Tibial nerve (tissue), 4 donors: ENCODE measurements around the gene SLC4A7.

Experiments used
- EP300 ChIP-seq, 2 donors: sonication (generic); formaldehyde crosslinking; IDR thresholded peaks; one replicate each; pipeline ENCODE4 v1.6.1; 2017; ENCODE audit warnings: antibody characterized with exemption in 2 of 2, mild to moderate bottlenecking in 1 of 2
- POLR2A ChIP-seq, 2 donors: fragments of 450-650 bp; IDR thresholded peaks; one replicate each; pipeline ENCODE4 v1.6.1; 2017; ENCODE audit warnings: antibody characterized with exemption in 2 of 2, mild to moderate bottlenecking in 2 of 2, moderate library complexity in 2 of 2
- TF ChIP-seq, protein P1 (sequence below), 5 experiments: fragments of 200-600 bp in 3 of 5; fragments of 450-650 bp in 2 of 5; sonication (generic) in 3 of 5; IDR thresholded peaks; one replicate each; pipeline ENCODE4 v1.5.1; 2016 to 2019; ENCODE audit warnings: antibody characterized with exemption in 5 of 5, mild to moderate bottlenecking in 3 of 5, moderate library complexity in 2 of 5

GRCh38 chr3:27485866-27486265 lies 1.7 kb upstream of the SLC4A7 start:
- TF ChIP-seq, protein P1, sequence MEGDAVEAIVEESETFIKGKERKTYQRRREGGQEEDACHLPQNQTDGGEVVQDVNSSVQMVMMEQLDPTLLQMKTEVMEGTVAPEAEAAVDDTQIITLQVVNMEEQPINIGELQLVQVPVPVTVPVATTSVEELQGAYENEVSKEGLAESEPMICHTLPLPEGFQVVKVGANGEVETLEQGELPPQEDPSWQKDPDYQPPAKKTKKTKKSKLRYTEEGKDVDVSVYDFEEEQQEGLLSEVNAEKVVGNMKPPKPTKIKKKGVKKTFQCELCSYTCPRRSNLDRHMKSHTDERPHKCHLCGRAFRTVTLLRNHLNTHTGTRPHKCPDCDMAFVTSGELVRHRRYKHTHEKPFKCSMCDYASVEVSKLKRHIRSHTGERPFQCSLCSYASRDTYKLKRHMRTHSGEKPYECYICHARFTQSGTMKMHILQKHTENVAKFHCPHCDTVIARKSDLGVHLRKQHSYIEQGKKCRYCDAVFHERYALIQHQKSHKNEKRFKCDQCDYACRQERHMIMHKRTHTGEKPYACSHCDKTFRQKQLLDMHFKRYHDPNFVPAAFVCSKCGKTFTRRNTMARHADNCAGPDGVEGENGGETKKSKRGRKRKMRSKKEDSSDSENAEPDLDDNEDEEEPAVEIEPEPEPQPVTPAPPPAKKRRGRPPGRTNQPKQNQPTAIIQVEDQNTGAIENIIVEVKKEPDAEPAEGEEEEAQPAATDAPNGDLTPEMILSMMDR (IDR thresholded peaks at IDR 0.05) = no peak
- no peak for TF ChIP-seq EP300 (IDR thresholded peaks at IDR 0.05)
- no peak for TF ChIP-seq POLR2A (IDR thresholded peaks at IDR 0.05)
